AG09319 (cell line): ENCODE data around the gene CRISPLD2.
A peak's percentile ranks its signal among the peaks of the same experiment; 100 is the strongest.

ENCODE experiments used
- DNase-seq: peaks from one replicate; pipeline ENCODE4 v3.0.0-alpha.2; 2010; ENCODE audit warnings: low read depth; ENCODE audit errors: extremely low read depth
- TF ChIP-seq, protein P1 (sequence below): IDR thresholded peaks from 2 replicates; pipeline ENCODE4 v1.5.1; 2011; ENCODE audit warnings: low read depth, mild to moderate bottlenecking, inconsistent platforms, low read length, moderate library complexity

Gene CRISPLD2

GRCh38 chr16:84836234-84836647 is 16.5 kb downstream of the CRISPLD2 start:
- peak; percentile 100 for DNase-seq
- TF ChIP-seq, protein P1, sequence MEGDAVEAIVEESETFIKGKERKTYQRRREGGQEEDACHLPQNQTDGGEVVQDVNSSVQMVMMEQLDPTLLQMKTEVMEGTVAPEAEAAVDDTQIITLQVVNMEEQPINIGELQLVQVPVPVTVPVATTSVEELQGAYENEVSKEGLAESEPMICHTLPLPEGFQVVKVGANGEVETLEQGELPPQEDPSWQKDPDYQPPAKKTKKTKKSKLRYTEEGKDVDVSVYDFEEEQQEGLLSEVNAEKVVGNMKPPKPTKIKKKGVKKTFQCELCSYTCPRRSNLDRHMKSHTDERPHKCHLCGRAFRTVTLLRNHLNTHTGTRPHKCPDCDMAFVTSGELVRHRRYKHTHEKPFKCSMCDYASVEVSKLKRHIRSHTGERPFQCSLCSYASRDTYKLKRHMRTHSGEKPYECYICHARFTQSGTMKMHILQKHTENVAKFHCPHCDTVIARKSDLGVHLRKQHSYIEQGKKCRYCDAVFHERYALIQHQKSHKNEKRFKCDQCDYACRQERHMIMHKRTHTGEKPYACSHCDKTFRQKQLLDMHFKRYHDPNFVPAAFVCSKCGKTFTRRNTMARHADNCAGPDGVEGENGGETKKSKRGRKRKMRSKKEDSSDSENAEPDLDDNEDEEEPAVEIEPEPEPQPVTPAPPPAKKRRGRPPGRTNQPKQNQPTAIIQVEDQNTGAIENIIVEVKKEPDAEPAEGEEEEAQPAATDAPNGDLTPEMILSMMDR = no peak

GRCh38 chr16:84836967-84837366 is 17.2 kb downstream of the CRISPLD2 start:
- no peak for DNase-seq
- TF ChIP-seq, protein P1 = no peak

DNA sequence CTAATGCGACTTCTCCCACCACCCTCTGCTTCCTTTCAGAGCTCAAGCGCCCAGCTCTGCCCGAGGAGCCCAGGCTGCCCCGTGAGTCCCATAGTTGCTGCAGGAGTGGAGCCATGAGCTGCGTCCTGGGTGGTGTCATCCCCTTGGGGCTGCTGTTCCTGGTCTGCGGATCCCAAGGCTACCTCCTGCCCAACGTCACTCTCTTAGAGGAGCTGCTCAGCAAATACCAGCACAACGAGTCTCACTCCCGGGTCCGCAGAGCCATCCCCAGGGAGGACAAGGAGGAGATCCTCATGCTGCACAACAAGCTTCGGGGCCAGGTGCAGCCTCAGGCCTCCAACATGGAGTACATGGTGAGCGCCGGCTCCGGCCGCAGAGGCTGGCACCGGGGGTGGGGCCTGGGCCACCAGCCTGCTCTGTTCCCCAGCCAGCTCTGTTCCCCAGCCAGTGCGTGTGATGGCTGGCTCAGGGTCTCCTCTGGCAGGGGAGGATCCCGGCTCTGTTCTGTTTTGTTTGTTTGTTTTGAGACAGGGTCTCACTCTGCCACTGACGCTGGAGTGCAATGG is 18.7 kb downstream of the CRISPLD2 start:
- DNase-seq = no peak
- TF ChIP-seq, protein P1 = no peak

GRCh38 chr16:84839054-84839453 is 19.3 kb downstream of the CRISPLD2 start:
- DNase-seq = no peak
- TF ChIP-seq, protein P1 = no peak

- no peak for DNase-seq
- TF ChIP-seq, protein P1 = no peak
Measured at GRCh38 chr16:84839956-84840355, 20.2 kb downstream of the CRISPLD2 start.

GRCh38 chr16:84840687-84841627 is 21.2 kb downstream of the CRISPLD2 start:
- TF ChIP-seq, protein P1 = no peak
- no peak for DNase-seq

GRCh38 chr16:84841787-84842300 is 22.1 kb downstream of the CRISPLD2 start:
- no peak for DNase-seq
- TF ChIP-seq, protein P1 = no peak
